ENCODE results near the gene FAM181B.

Gene FAM181B

GRCh38 chr11:82724026-82724425 lies 9.6 kb downstream of the FAM181B start:
- DNase-seq (ENCODE audit: low read depth): no peak
- no peak overlapping the region for H3K4me3 ChIP-seq (ENCODE audit: low read length)
- TF ChIP-seq CTCF (IDR thresholded peaks at IDR 0.05; ENCODE audit: insufficient read depth, low read depth, low read length, missing control alignments): no peak

- H3K4me3 ChIP-seq (ENCODE audit: low read length): no peak overlapping the region
- TF ChIP-seq CTCF (IDR thresholded peaks at IDR 0.05; ENCODE audit: insufficient read depth, low read depth, low read length, missing control alignments): no peak
- DNase-seq (ENCODE audit: low read depth): no peak
Observed at GRCh38 chr11:82722231-82722630, 11.4 kb downstream of the FAM181B start.

GRCh38 chr11:82720267-82721065 lies 13.2 kb downstream of the FAM181B start:
- H3K4me3 ChIP-seq (ENCODE audit: low read length): no peak overlapping the region
- no peak for TF ChIP-seq CTCF (IDR thresholded peaks at IDR 0.05; ENCODE audit: insufficient read depth, low read depth, low read length, missing control alignments)
- peak; percentile 28 for DNase-seq (ENCODE audit: low read depth)

- no peak overlapping the region for H3K4me3 ChIP-seq (ENCODE audit: low read length)
- no peak for TF ChIP-seq CTCF (IDR thresholded peaks at IDR 0.05; ENCODE audit: insufficient read depth, low read depth, low read length, missing control alignments)
- DNase-seq (ENCODE audit: low read depth): no peak
Observed at GRCh38 chr11:82719361-82720105, 14.1 kb downstream of the FAM181B start.

- no peak overlapping the region for H3K4me3 ChIP-seq (ENCODE audit: low read length)
- DNase-seq (ENCODE audit: low read depth): no peak
- no peak for TF ChIP-seq CTCF (IDR thresholded peaks at IDR 0.05; ENCODE audit: insufficient read depth, low read depth, low read length, missing control alignments)
Observed at GRCh38 chr11:82718821-82719220, 14.8 kb downstream of the FAM181B start.

- TF ChIP-seq CTCF (IDR thresholded peaks at IDR 0.05; ENCODE audit: insufficient read depth, low read depth, low read length, missing control alignments): peak; percentile 83
Observed at GRCh38 chr11:82718307-82718706, 15.4 kb downstream of the FAM181B start.

More at GRCh38 chr11:82718307-82718706, 15.4 kb downstream of the FAM181B start:
- DNase-seq (ENCODE audit: low read depth): peak; percentile 57
- H3K4me3 ChIP-seq (ENCODE audit: low read length): no peak overlapping the region
